IPS DF 19.7 (cell line): ENCODE measurements around the gene NPAS3.

ENCODE experiments used
- DNase-seq: peaks from one replicate; pipeline ENCODE4 v3.0.0-alpha.2; 2013; ENCODE audit warnings: low read depth, low spot score

The NPAS3 gene

GRCh38 chr14:33315217-33315616, 376.5 kb downstream of the NPAS3 start:
- DNase-seq = no peak

- no peak for DNase-seq
These were observed 377.0 kb downstream of the NPAS3 start for GRCh38 chr14:33315721-33316120.

GRCh38 chr14:33317675-33318074, 379.0 kb downstream of the NPAS3 start:
- no peak for DNase-seq

- DNase-seq = no peak
These were observed 385.3 kb downstream of the NPAS3 start for GRCh38 chr14:33323979-33324378.

GRCh38 chr14:33331176-33331949, 392.7 kb downstream of the NPAS3 start:
- no peak for DNase-seq

GRCh38 chr14:33332497-33332896, 393.8 kb downstream of the NPAS3 start:
- DNase-seq = no peak

- no peak for DNase-seq
These were observed 396.7 kb downstream of the NPAS3 start for GRCh38 chr14:33335366-33335765.

GRCh38 chr14:33342299-33342974, 403.8 kb downstream of the NPAS3 start:
- no peak for DNase-seq

- no peak for DNase-seq
These were observed 404.3 kb downstream of the NPAS3 start for GRCh38 chr14:33343016-33343415.

GRCh38 chr14:33347796-33348195, 409.1 kb downstream of the NPAS3 start:
- DNase-seq = no peak

GRCh38 chr14:33348510-33348909, 409.8 kb downstream of the NPAS3 start:
- DNase-seq = no peak

GRCh38 chr14:33349871-33350270, 411.2 kb downstream of the NPAS3 start:
- DNase-seq = no peak

- no peak for DNase-seq
These were observed 411.8 kb downstream of the NPAS3 start for GRCh38 chr14:33350366-33350990.

GRCh38 chr14:33352821-33353220, 414.1 kb downstream of the NPAS3 start:
- no peak for DNase-seq

GRCh38 chr14:33356181-33356580, 417.5 kb downstream of the NPAS3 start:
- DNase-seq = no peak

GRCh38 chr14:33357225-33358010, 418.7 kb downstream of the NPAS3 start:
- no peak for DNase-seq

- DNase-seq = no peak
These were observed 420.7 kb downstream of the NPAS3 start for GRCh38 chr14:33359288-33359881.

GRCh38 chr14:33362934-33363333, 424.3 kb downstream of the NPAS3 start:
- DNase-seq = no peak

- DNase-seq = no peak
These were observed 425.0 kb downstream of the NPAS3 start for GRCh38 chr14:33363682-33364081.

GRCh38 chr14:33364466-33364865, 425.8 kb downstream of the NPAS3 start:
- no peak for DNase-seq

GRCh38 chr14:33369041-33369440, 430.4 kb downstream of the NPAS3 start:
- no peak for DNase-seq

GRCh38 chr14:33369972-33370371, 431.3 kb downstream of the NPAS3 start:
- DNase-seq = no peak
